HG03378 (cell line): Measurements from ENCODE around the gene LAMA4.
"Not testable (repeated sequence)": the region's sequence is repeated elsewhere in the genome, so short reads cannot be mapped to it uniquely, and the experiment has no call there.

Experiments used
- ATAC-seq: cut with Tn5 transposase; IDR thresholded peaks from one replicate; pipeline ENCODE4 v1.9.1; 2021; ENCODE audit warnings: mild to moderate bottlenecking, moderate library complexity; ENCODE audit not compliant: unreplicated experiment

LAMA4 gene

DNA sequence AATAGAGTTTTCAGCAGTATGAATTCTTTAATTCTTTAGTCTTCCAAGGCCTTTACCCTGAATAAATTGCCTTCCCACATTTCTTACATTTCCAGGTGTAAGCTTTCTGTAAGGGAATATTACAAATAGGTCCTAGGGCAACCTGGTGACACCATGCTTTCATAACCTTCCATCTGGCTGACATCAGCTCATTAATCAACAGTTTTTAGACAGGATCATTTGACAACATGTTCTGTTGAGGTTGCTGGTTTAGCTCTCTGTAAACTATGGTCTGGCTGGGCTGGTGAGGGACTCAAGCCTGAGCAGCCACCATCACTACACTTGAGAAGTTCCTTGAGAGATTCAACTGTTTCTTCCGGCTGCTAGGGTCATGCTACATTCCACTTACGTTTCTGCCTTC lies 147.8 kb downstream of the LAMA4 start:
- no peak for ATAC-seq

DNA sequence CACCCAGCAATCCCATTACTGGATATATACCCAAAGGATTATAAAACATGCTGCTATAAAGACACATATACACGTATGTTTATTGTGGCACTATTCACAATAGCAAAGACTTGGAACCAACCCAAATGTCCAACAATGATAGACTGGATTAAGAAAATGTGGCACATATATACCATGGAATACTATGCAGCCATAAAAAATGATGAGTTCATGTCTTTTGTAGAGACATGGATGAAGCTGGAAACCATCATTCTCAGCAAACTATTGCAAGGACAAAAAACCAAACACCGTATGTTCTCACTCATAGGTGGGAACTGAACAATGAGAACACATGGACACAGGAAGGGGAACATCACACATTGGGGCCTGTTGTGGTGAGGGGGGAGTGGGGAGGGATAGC lies 148.3 kb downstream of the LAMA4 start:
- not testable (repeated sequence) for ATAC-seq

GRCh38 chr6:112100561-112100960 lies 153.8 kb downstream of the LAMA4 start:
- no peak for ATAC-seq

DNA sequence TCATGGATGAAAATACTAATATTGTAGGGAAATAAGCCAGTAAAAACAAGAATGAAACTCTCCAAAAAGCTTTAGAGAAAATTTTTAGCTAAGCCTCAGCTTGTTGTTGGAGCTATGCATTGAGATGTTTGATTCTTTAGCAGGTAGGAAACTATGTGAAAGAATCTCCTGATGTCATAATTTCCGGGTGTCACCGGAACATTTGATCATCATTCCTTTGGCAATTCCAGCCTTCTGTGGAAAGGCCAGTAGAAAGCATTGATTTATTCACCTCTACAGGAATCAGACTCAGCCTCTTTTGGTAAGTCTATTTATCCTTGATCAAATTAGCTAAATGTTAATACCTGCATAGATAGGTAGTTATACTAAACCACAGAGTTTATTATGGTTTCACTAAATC lies 157.5 kb downstream of the LAMA4 start:
- ATAC-seq: no peak

GRCh38 chr6:112087916-112088315 lies 166.5 kb downstream of the LAMA4 start:
- no peak for ATAC-seq

GRCh38 chr6:112087136-112087911 lies 167.0 kb downstream of the LAMA4 start, which contains the start of the genes FAM229B and TUBE1:
FAM229B (plus strand) TSS chr6:112087591; CDS start chr6:112099284, 11,693 bp downstream.
TUBE1 (minus strand) TSS chr6:112087482; CDS start chr6:112087434, 48 bp downstream.
- peak; percentile 96 for ATAC-seq

DNA sequence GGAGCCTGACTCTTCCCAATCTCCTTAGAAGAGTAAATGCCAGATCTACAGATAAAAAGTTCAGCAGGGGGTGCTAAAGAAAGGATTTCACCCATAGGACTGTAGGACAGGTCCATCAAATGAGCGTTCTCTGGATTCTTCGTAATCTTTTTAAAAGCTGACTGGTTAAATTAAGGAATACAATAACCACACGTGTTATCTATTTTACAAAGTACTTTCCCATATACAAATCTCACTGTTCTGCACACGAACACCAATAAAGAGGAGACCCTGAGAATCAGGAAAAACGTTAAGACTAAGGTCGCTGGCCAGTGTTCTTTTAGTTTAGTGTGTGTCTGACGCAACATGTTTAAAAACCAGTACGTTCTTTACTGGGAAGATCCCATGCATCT lies 167.6 kb downstream of the LAMA4 start:
- peak; percentile 32 for ATAC-seq

DNA sequence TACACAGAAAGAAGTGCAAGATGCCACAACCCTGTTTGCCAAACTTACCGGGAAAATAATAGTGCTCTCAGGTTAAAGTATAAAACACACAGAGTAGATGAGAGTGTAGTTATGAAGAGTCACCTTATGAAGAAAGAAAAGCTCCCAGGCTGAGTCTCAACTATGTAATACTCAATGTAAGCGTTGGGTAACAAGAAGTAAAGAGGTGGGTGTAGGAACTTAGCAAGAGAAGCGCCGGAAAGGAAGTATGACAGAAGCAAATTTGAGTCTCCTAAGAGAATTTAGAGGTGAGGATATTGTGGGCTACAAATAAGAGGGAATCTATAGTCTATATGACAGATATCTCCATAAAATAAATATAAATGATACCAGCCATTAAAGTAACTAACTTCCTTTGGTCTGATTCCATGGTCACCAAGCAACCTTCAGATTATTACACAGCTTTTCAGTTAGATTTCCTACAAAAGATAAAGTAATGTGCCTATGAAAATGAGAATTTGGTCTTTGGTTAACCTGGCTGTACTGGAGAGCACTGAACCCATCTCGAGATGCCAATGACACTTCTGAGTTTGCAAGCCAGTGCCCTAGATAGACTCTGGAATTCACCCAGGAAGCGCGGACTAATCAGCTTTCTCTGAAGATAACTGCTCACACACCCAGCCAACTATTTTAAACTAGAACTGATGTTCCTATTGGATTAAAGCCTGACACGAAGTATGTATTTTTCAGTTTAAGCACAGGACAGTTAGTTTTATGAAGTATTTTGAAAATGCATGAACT lies 168.9 kb downstream of the LAMA4 start:
- no peak for ATAC-seq

- ATAC-seq: no peak
Measured at GRCh38 chr6:112081569-112081968, 172.8 kb downstream of the LAMA4 start.

- no peak for ATAC-seq
Measured at GRCh38 chr6:112066606-112067005, 187.8 kb downstream of the LAMA4 start.

GRCh38 chr6:112065426-112065986 lies 188.9 kb downstream of the LAMA4 start:
- no peak for ATAC-seq

- ATAC-seq: no peak
Measured at GRCh38 chr6:112062966-112063365, 191.4 kb downstream of the LAMA4 start.

GRCh38 chr6:112061605-112062004 lies 192.8 kb downstream of the LAMA4 start:
- no peak for ATAC-seq
